Upper lobe of left lung (tissue), 6 donors: ENCODE results near the gene MCCC1. TPM values are rescaled to one million over a fixed set of nuclear protein-coding genes. Genes with fewer than 3 reads are reported as not detected.
"Not testable (repeated sequence)": the region's sequence is repeated elsewhere in the genome, so short reads cannot be mapped to it uniquely, and the experiment has no call there.

Experiments used
- ATAC-seq, 2 donors: fragments of 200-7000 bp; cut with Tn5 transposase; one replicate each; pipeline ENCODE4 v1.9.1; 2022; ENCODE audit warnings: mild to moderate bottlenecking in 2 of 2, moderate library complexity in 2 of 2; ENCODE audit not compliant: low FRiP score in 2 of 2
- DNase-seq, 2 donors: peaks; one replicate each; pipeline ENCODE4 v3.0.0-alpha.2; 2019 to 2020
- H3K27ac ChIP-seq, 4 donors: fragments of 200-600 bp; sonication (generic); one replicate each; pipeline ENCODE4 v1.5.1; 2016 to 2019
- H3K27me3 ChIP-seq, 4 donors: fragments of 200-600 bp; sonication (generic); one replicate each; pipeline ENCODE4 v1.5.1; 2017 to 2019
- H3K36me3 ChIP-seq, 4 donors: fragments of 200-600 bp; sonication (generic); one replicate each; pipeline ENCODE4 v1.5.1; 2016 to 2019
- H3K4me1 ChIP-seq, 4 donors: fragments of 200-600 bp; sonication (generic); one replicate each; pipeline ENCODE4 v1.5.1; 2018 to 2019
- H3K4me3 ChIP-seq, 4 donors: fragments of 200-600 bp; sonication (generic); one replicate each; pipeline ENCODE4 v1.5.1; 2017 to 2019; ENCODE audit warnings: mild to moderate bottlenecking in 2 of 4, moderate library complexity in 1 of 4
- H3K9me3 ChIP-seq, 4 donors: fragments of 200-600 bp; sonication (generic); one replicate each; pipeline ENCODE4 v1.5.1; 2018 to 2019
- EP300 ChIP-seq, 4 donors: sonication (generic); formaldehyde crosslinking; IDR thresholded peaks; one replicate each; pipeline ENCODE4 v1.5.1; 2017; ENCODE audit warnings: antibody characterized with exemption in 4 of 4, control low read depth in 2 of 4
- POLR2A ChIP-seq, 4 donors: fragments of 450-650 bp; IDR thresholded peaks; one replicate each; pipeline ENCODE4 v1.5.1; 2016 to 2017; ENCODE audit warnings: antibody characterized with exemption in 4 of 4, mild to moderate bottlenecking in 2 of 4
- POLR2AphosphoS5 ChIP-seq, 2 donors: sonication (generic); formaldehyde crosslinking; IDR thresholded peaks; one replicate each; pipeline ENCODE4 v1.5.1; 2017; ENCODE audit warnings: antibody characterized with exemption in 2 of 2
- WGBS, 2 donors: methylation state at CpG; one replicate each; pipeline ENCODE4 v1.1.5; 2017 to 2018; 5-methylcytosine and 5-hydroxymethylcytosine counted together
- total RNA-seq, 6 donors: library from RNA; depleted of rRNA in 4 of 6; stranded (reverse); fragments of >200 nt in 4 of 6; gene quantifications; one replicate each; pipeline versions ENCODE4 v1.1.0 to v1.2.1, GENCODE V29; 2016 to 2021
- TF ChIP-seq, protein P1 (sequence below), 6 experiments: fragments of 450-650 bp in 4 of 6; fragments of 200-600 bp in 2 of 6; sonication (generic) in 2 of 6; IDR thresholded peaks; one replicate each; pipeline ENCODE4 v1.5.1; 2016 to 2019; ENCODE audit warnings: antibody characterized with exemption in 6 of 6
- donor health status: DM: no; HTN: no; CAD: no; lungs with moderate emphysema.
- donor health status: DM: no; HTN: yes; CAD: no; lungs with severe emphysema.

Gene MCCC1
- total RNA-seq, 6 donors from 2014 or later = 44.6 to 157 (median 85.4) TPM

DNA sequence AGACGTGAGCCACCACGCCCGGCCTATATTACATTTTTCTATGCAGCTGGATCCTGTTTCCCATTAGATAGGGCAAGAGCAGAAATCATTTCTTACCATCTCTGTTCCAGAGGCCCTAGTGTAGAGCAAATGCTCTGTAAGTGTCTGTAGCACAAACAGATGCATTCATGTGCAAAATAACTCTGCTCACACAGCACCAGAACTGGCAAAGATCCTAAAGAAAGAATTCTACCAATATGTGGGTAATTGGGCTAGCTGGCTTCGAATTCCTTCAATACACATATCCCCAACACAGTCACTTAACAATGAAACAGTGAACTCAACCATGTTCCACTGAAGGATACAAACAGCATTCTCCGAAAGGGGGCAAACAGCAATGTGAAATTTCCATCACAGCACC lies 86.2 kb downstream of the MCCC1 start:
- Histone ChIP-seq H3K9me3 (no peaks in the 10 kb centered on the region), H3K4me3 (no peak overlapping the region), H3K27me3 (no peaks in the 10 kb centered on the region), H3K4me1 (no peaks in the 10 kb centered on the region), H3K36me3 (peaks cover 8 to 38% (median 19%) of the 10 kb centered on the region in 4 donors), H3K27ac (no peak overlapping the region)
- no peak for TF ChIP-seq POLR2AphosphoS5 (IDR thresholded peaks at IDR 0.05)
- WGBS, 2 donors = 94 to 98% methylated on average over 5 of the region's 5 CpGs
- DNase-seq (no peak), ATAC-seq (no peak)

DNA sequence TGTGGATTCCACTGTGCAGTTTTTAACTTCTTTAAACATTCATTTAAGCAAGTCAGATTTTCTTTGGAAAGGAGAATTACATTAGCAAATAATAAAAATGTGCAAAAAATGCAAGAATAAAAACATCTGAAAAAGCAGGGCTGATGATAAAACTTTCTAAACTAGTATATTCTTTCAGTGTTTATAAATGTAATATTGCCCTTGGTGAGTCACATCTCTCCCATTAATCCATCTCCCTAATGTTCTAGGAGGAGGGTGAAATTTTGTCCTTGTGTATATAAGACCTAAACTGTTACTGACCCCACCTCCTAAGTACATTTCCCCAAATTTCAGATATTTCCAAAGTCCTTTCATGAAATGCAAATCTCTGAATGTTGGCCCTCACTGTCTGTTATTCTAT lies 90.5 kb downstream of the MCCC1 start:
- no peak for TF ChIP-seq POLR2A (IDR thresholded peaks at IDR 0.05)
- no peak for TF ChIP-seq EP300 (IDR thresholded peaks at IDR 0.05)
- TF ChIP-seq, protein P1, sequence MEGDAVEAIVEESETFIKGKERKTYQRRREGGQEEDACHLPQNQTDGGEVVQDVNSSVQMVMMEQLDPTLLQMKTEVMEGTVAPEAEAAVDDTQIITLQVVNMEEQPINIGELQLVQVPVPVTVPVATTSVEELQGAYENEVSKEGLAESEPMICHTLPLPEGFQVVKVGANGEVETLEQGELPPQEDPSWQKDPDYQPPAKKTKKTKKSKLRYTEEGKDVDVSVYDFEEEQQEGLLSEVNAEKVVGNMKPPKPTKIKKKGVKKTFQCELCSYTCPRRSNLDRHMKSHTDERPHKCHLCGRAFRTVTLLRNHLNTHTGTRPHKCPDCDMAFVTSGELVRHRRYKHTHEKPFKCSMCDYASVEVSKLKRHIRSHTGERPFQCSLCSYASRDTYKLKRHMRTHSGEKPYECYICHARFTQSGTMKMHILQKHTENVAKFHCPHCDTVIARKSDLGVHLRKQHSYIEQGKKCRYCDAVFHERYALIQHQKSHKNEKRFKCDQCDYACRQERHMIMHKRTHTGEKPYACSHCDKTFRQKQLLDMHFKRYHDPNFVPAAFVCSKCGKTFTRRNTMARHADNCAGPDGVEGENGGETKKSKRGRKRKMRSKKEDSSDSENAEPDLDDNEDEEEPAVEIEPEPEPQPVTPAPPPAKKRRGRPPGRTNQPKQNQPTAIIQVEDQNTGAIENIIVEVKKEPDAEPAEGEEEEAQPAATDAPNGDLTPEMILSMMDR (IDR thresholded peaks at IDR 0.05) = no peak
- TF ChIP-seq POLR2AphosphoS5 (IDR thresholded peaks at IDR 0.05) = no peak

DNA sequence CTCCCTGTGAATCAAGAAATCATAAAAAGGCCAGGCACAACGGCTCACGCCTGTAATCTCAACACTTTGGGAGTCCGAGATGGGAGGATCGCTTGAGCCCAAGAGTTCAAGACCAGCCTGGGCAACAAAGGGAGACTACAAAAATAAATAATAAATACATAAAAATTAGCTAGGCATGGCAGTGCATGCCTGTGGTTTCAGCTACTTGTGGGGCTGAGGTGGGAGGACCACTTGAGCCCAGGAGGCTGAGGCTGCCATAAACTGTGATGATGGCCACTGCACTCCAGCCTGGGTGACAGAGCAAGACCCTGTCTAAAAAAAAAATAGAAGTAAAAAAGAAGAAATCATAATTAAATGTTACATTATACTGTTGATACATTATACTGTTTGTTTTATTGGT lies 91.0 kb downstream of the MCCC1 start:
- DNase-seq (no peak), ATAC-seq (no peak)
- TF ChIP-seq EP300 (IDR thresholded peaks at IDR 0.05) (no peak), POLR2A (IDR thresholded peaks at IDR 0.05) (no peak), POLR2AphosphoS5 (IDR thresholded peaks at IDR 0.05) (no peak)
- TF ChIP-seq, protein P1 (IDR thresholded peaks at IDR 0.05) = no peak
- no peak overlapping the region for H3K27ac ChIP-seq
- 97 to 98% methylated on average over 4 of the region's 4 CpGs for WGBS, 2 donors
- no peaks in the 10 kb centered on the region for H3K9me3 ChIP-seq
- peaks cover 0 to 5% (median 0%) of the 10 kb centered on the region in 4 donors for H3K36me3 ChIP-seq
- H3K27me3 ChIP-seq = no peaks in the 10 kb centered on the region
- H3K4me1 ChIP-seq = no peaks in the 10 kb centered on the region
- H3K4me3 ChIP-seq = no peak overlapping the region

More for the DNA sequence above, 90.5 kb downstream of the MCCC1 start:
- no peaks in the 10 kb centered on the region for H3K4me1 ChIP-seq
- DNase-seq (no peak), ATAC-seq (no peak)
- H3K36me3 ChIP-seq = peaks cover 0 to 10% (median 3%) of the 10 kb centered on the region in 4 donors
- no peak overlapping the region for H3K4me3 ChIP-seq
- H3K27me3 ChIP-seq = no peaks in the 10 kb centered on the region
- H3K9me3 ChIP-seq = no peaks in the 10 kb centered on the region
- H3K27ac ChIP-seq = no peak overlapping the region

DNA sequence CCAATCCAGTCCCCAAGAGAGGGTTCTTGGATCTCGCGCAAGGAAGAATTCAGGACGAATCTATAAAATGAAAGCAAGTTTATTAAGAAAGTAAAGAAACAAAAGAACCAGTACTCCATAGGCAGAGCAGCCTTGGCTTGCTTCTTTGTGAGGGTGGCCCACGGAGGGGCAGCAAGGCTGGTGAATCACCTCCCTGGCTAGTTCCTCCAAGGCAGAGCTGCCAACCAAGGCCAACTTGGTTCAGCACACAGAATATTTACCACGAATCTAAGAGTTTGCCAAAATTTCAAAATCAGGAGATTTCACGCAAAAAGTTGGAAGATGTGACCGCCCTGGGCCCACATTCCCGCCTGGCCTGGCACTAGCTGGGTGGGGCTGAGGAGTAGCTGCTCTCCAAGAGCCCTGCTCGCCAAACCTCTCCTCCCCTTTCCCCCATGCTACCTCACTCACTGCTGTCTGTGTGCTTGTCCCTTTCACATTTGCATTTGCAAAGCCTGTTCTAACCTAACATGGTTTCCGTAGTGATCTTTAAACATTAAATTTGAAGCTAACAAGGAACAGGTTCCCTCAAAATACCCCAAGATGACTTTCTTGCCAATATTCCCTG lies 92.8 kb downstream of the MCCC1 start:
- Histone ChIP-seq H3K36me3 (no peaks in the 10 kb centered on the region), H3K4me1 (no peaks in the 10 kb centered on the region), H3K27me3 (no peaks in the 10 kb centered on the region), H3K27ac (no peak overlapping the region), H3K9me3 (no peaks in the 10 kb centered on the region), H3K4me3 (no peak overlapping the region)
- TF ChIP-seq, protein P1 (IDR thresholded peaks at IDR 0.05) = no peak
- no peak for TF ChIP-seq EP300 (IDR thresholded peaks at IDR 0.05)
- no peak for TF ChIP-seq POLR2A (IDR thresholded peaks at IDR 0.05)
- no peak for TF ChIP-seq POLR2AphosphoS5 (IDR thresholded peaks at IDR 0.05)
- WGBS, 2 donors = 90 to 92% methylated on average over 10 of the region's 10 CpGs
- no peak for DNase-seq
- no peak for ATAC-seq

DNA sequence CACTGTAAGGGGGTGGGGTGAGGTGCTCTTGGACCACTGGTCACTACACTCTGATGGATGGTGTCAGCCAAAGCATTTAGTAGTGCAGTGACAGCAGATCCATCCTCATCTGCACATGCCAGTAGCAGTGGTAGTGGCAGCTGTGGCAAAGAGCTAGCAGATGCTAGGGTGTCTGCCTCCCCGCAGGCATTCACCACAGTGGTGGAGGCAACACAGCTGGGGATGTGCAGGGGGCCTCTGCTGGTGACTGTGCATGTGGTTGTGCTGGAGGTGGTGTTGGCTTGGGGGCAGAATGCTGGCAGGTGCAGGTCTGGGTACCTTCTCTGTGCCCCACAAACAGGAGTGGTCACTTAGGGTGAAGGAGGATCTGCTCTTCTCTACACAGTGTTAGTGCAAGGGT lies 99.5 kb downstream of the MCCC1 start:
- no peak overlapping the region for H3K27ac ChIP-seq
- no peaks in the 10 kb centered on the region for H3K4me1 ChIP-seq
- ATAC-seq (peak in 1 of 2 donors; percentile 66), DNase-seq (no peak)
- TF ChIP-seq POLR2AphosphoS5 (IDR thresholded peaks at IDR 0.05) (no peak), POLR2A (IDR thresholded peaks at IDR 0.05) (no peak), EP300 (IDR thresholded peaks at IDR 0.05) (no peak)
- TF ChIP-seq, protein P1 (IDR thresholded peaks at IDR 0.05) = no peak
- WGBS, 2 donors = 80% methylated on average over 1 of the region's 1 CpG; no CpG with 5 or more reads in 1 of the 2 donors
- H3K27me3 ChIP-seq = no peaks in the 10 kb centered on the region
- H3K36me3 ChIP-seq = no peaks in the 10 kb centered on the region
- no peak overlapping the region for H3K4me3 ChIP-seq
- no peaks in the 10 kb centered on the region for H3K9me3 ChIP-seq

DNA sequence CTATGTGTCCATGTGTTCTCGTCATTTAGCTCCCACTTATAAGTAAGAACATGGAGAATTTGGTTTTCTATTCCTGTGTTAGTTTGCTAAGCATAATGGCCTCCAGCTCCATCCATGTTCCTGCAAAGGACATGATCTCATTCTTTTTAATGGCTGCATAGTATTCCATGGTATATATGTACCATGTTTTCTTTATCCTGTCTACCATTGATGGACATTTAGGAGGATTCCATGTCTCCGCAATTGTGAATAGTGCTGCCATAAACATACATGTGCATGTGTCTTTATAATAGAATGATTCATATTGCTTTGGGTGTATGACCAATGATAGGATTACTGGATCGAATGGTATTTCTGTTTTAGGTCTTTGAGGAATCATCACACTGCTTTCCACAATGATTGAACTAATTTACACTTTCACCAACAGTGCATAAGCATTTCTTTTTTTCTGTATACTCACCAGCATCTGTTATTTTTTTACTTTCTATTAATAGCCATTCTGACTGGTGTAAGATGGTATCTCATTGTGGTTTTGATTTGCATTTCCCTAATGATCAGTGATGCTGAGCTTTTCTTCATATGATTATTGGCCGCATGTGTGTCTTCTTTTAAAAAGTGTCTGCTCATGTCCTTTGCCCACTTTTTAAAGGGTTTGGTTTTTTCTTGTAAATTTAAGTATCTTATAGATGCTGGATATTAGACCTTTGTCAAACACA lies 105.7 kb downstream of the MCCC1 start:
- not testable (repeated sequence) for H3K36me3 ChIP-seq, H3K4me1 ChIP-seq, H3K9me3 ChIP-seq, H3K27me3 ChIP-seq, DNase-seq, ATAC-seq, H3K27ac ChIP-seq, H3K4me3 ChIP-seq
- 85 to 90% methylated on average over 4 of the region's 4 CpGs for WGBS, 2 donors
